K562 (cell line): ENCODE results near the gene FERMT3. TPM values are rescaled to one million over a fixed set of nuclear protein-coding genes. Genes with fewer than 3 reads are reported as not detected.

Experiments used
- ATF3 ChIP-seq, 2 experiments: fragments of 450-650 bp in 1 of 2; sonication (generic) in 1 of 2; formaldehyde crosslinking in 1 of 2; IDR thresholded peaks in 1 of 2; conservative IDR thresholded peaks in 1 of 2; 2 replicates each; pipeline versions ENCODE4 v1.6.1 to v1.8.1; 2016 to 2023; ENCODE audit warnings: mild to moderate bottlenecking in 2 of 2, moderate library complexity in 2 of 2, inconsistent platforms in 1 of 2, missing genetic modification reagents in 1 of 2
- C11orf30 ChIP-seq: fragments of 450-650 bp; IDR thresholded peaks from 2 replicates; pipeline ENCODE4 v1.6.1; 2016; ENCODE audit warnings: low read depth, mild to moderate bottlenecking
- E2F3 ChIP-seq: fragments of 250-450 bp; sonication (Bioruptor Pico); IDR thresholded peaks from 2 replicates; pipeline ENCODE4 v1.4.0; 2020; ENCODE audit warnings: mild to moderate bottlenecking
- ESRRB ChIP-seq: fragments of 250-450 bp; sonication (Bioruptor Pico); IDR thresholded peaks from 2 replicates; pipeline ENCODE4 v1.5.0; 2020; ENCODE audit warnings: mild to moderate bottlenecking, moderate library complexity, borderline replicate concordance
- HIVEP1 ChIP-seq: fragments of 250-450 bp; sonication (Bioruptor Pico); IDR thresholded peaks from 2 replicates; pipeline ENCODE4 v1.4.0; 2020; ENCODE audit warnings: mild to moderate bottlenecking
- KAT7 ChIP-seq: sonication (generic); formaldehyde crosslinking; IDR thresholded peaks from 2 replicates; pipeline ENCODE4 v1.8.0; 2022; ENCODE audit warnings: missing genetic modification reagents, mild to moderate bottlenecking, borderline replicate concordance
- POLR3G ChIP-seq: IDR thresholded peaks from 2 replicates; pipeline ENCODE4 v1.6.1; 2011; ENCODE audit not compliant: insufficient read length, insufficient replicate concordance; ENCODE audit errors: extremely low read depth
- SMARCE1 ChIP-seq: fragments of 450-650 bp; IDR thresholded peaks from 2 replicates; pipeline ENCODE4 v1.7.1; 2016; ENCODE audit warnings: mild to moderate bottlenecking
- ZKSCAN8 ChIP-seq: fragments of 200-800 bp; sonication (Bioruptor generic); IDR thresholded peaks from 2 replicates; pipeline ENCODE4 v1.6.1; 2016; ENCODE audit warnings: missing genetic modification characterization, missing compliant biosample characterization
- ZNF253 ChIP-seq: fragments of 250-450 bp; sonication (Bioruptor Pico); conservative IDR thresholded peaks from 2 replicates; pipeline ENCODE4 v1.6.1; 2021; ENCODE audit warnings: mild to moderate bottlenecking
- ZNF384 ChIP-seq: IDR thresholded peaks from 2 replicates; pipeline ENCODE4 v1.6.1; 2012; ENCODE audit warnings: low read depth, low read length, improper control_type of control experiment
- ZNF431 ChIP-seq: sonication (generic); formaldehyde crosslinking; IDR thresholded peaks from 2 replicates; pipeline ENCODE4 v1.8.0; 2022; ENCODE audit warnings: mild to moderate bottlenecking, missing genetic modification reagents
- ZNF444 ChIP-seq: fragments of 250-450 bp; sonication (Bioruptor Pico); IDR thresholded peaks from 2 replicates; pipeline ENCODE4 v1.4.0; 2020; ENCODE audit warnings: mild to moderate bottlenecking, moderate library complexity
- ZNF609 ChIP-seq: sonication (generic); formaldehyde crosslinking; IDR thresholded peaks from 2 replicates; pipeline ENCODE4 v1.8.1; 2023; ENCODE audit warnings: missing genetic modification reagents, mild to moderate bottlenecking, borderline replicate concordance
- polyA plus RNA-seq, 8 experiments: library from polyadenylated mRNA; depleted of rRNA in 4 of 8; stranded (reverse) in 5 of 8; unstranded in 3 of 8; fragments of >200 nt; fragmentation: Nextera tagmentation in 2 of 8; fragmentation: Illumina TruSeq in 1 of 8; extraction: Ambion mirVana in 2 of 8; extraction: Trizol in 1 of 8; gene quantifications; 2 replicates each; pipeline versions ENCODE4 v1.2.1 to v1.2.3, GENCODE V29; 2011 to 2014; ENCODE audit warnings: inconsistent platforms in 1 of 8, missing spikeins in 1 of 8
- total RNA-seq, 7 experiments: library from RNA; depleted of rRNA in 6 of 7; stranded (reverse); fragments of >200 nt in 6 of 7; fragmentation: Illumina TruSeq in 2 of 7; extraction: Trizol in 2 of 7; gene quantifications; 2 replicates each; pipeline versions ENCODE4 v1.2.1 to v1.2.3, GENCODE V29; 2011 to 2021; ENCODE audit warnings: low replicate concordance in 1 of 7
- TF ChIP-seq, protein P1 (sequence below): fragments of 450-650 bp; formaldehyde crosslinking; IDR thresholded peaks from 2 replicates; pipeline ENCODE4 v1.4.0; 2020; ENCODE audit warnings: mild to moderate bottlenecking
- TF ChIP-seq, protein P2 (sequence below): fragments of 450-650 bp; IDR thresholded peaks from 2 replicates; pipeline ENCODE4 v1.7.0; 2016; ENCODE audit warnings: borderline replicate concordance
- TF ChIP-seq, protein P3 (sequence below): fragments of 450-650 bp; formaldehyde crosslinking; IDR thresholded peaks from 2 replicates; pipeline ENCODE4 v1.4.0; 2020; ENCODE audit warnings: mild to moderate bottlenecking, mixed read lengths

FERMT3 gene
- total and polyA plus RNA-seq, 9 of the 15 experiments (the other 6 are each of a cell fraction or from before 2014, with no cell fraction given) = 3.2 to 275 (median 79.7) TPM

GRCh38 chr11:64269540-64270220 lies 63.2 kb downstream of the FERMT3 start (continued):
- peak; percentile 99 for TF ChIP-seq ATF3 (IDR thresholded peaks at IDR 0.05)
- TF ChIP-seq ATF3 (CRISPR knock-in tag; conservative IDR thresholded peaks at IDR 0.05) = peak; percentile 97
- TF ChIP-seq, protein P1, sequence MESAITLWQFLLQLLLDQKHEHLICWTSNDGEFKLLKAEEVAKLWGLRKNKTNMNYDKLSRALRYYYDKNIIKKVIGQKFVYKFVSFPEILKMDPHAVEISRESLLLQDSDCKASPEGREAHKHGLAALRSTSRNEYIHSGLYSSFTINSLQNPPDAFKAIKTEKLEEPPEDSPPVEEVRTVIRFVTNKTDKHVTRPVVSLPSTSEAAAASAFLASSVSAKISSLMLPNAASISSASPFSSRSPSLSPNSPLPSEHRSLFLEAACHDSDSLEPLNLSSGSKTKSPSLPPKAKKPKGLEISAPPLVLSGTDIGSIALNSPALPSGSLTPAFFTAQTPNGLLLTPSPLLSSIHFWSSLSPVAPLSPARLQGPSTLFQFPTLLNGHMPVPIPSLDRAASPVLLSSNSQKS (CRISPR knock-in tag) = no peak
- TF ChIP-seq SMARCE1 = no peak
- TF ChIP-seq ZKSCAN8 (CRISPR knock-in tag) = peak; percentile 57; the same call in 1 of the 2 replicates
- peak; percentile 70; the same call in 1 of the 2 replicates for TF ChIP-seq KAT7
- peak; percentile 66; the same call in 1 of the 2 replicates for TF ChIP-seq C11orf30
- TF ChIP-seq ZNF609 (CRISPR knock-in tag) = no peak
- TF ChIP-seq ZNF253 (CRISPR knock-in tag) = no peak
- no peak for TF ChIP-seq POLR3G
- TF ChIP-seq ESRRB = no peak
- TF ChIP-seq ZNF431 (CRISPR knock-in tag) = no peak
- no peak for TF ChIP-seq ZNF384
- TF ChIP-seq ZNF444 (CRISPR knock-in tag) = no peak; the same call in 1 of the 2 replicates
- TF ChIP-seq E2F3 (CRISPR knock-in tag) = peak; percentile 73; the same call in 1 of the 2 replicates
- TF ChIP-seq, protein P2, sequence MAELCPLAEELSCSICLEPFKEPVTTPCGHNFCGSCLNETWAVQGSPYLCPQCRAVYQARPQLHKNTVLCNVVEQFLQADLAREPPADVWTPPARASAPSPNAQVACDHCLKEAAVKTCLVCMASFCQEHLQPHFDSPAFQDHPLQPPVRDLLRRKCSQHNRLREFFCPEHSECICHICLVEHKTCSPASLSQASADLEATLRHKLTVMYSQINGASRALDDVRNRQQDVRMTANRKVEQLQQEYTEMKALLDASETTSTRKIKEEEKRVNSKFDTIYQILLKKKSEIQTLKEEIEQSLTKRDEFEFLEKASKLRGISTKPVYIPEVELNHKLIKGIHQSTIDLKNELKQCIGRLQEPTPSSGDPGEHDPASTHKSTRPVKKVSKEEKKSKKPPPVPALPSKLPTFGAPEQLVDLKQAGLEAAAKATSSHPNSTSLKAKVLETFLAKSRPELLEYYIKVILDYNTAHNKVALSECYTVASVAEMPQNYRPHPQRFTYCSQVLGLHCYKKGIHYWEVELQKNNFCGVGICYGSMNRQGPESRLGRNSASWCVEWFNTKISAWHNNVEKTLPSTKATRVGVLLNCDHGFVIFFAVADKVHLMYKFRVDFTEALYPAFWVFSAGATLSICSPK = no peak
- no peak for TF ChIP-seq HIVEP1 (CRISPR knock-in tag)
- TF ChIP-seq, protein P3, sequence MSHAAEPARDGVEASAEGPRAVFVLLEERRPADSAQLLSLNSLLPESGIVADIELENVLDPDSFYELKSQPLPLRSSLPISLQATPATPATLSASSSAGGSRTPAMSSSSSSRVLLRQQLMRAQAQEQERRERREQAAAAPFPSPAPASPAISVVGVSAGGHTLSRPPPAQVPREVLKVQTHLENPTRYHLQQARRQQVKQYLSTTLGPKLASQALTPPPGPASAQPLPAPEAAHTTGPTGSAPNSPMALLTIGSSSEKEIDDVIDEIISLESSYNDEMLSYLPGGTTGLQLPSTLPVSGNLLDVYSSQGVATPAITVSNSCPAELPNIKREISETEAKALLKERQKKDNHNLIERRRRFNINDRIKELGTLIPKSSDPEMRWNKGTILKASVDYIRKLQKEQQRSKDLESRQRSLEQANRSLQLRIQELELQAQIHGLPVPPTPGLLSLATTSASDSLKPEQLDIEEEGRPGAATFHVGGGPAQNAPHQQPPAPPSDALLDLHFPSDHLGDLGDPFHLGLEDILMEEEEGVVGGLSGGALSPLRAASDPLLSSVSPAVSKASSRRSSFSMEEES = peak; percentile 35; the same call in 1 of the 2 replicates
